GM21360 (cell line): Measurements from ENCODE around the gene UTP4.
A peak's percentile ranks its signal among the peaks of the same experiment; 100 is the strongest.

ENCODE experiments used
- ATAC-seq: cut with Tn5 transposase; IDR thresholded peaks from one replicate; pipeline ENCODE4 v1.9.1; 2021; ENCODE audit warnings: mild to moderate bottlenecking, moderate library complexity; ENCODE audit not compliant: unreplicated experiment

UTP4 gene

DNA sequence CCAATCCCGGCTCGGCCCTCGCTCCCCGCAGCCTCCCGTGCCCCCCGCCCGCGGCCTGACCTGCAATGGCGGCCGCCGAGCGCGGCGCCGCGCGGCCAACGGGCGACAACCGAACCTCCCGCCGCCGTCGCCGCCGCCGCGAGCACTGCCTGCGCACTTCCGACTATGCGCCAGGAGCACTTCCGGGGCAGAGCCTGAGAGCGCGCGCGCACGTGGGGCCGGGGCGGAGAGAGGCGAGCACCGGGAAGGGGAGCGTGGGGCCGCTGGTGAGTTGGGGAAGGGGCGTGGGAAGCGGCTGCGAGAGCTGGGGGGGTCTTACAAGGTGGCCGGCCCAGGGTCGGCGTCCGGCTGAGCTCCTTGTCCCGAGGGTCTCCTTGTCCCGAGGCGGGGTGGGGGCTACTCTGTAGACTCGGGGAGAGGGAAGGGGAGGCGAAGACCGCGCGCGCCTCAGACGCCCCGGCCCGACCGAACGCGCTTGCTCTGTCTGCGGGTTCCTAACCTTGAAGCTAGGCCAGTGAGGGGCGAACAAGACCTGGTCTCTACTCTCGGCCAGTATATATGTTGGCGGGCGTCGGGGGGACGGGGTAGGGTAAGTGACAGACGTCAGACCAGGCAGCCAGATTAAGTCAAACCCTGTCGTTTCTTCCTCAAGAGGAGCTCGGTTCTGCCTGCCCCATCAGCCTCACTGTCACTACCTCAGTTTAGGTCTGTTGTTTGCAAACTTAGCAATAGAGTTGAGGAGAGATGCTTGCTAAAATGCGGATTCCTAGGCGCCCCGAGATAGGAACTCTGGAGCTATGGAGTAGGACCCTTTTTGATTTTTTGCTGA is at the start of gene UTP4, which contains the start of gene CHTF8:
Gene UTP4 (plus strand): TSS at position 226 of the 829 bp plus-strand sequence. CDS start 811 bp downstream, outside the sequence.
Gene CHTF8 (minus strand): TSS at position 165 of the 829 bp plus-strand sequence. CDS start 11,130 bp downstream, outside the sequence.
- peak; percentile 85 for ATAC-seq

DNA sequence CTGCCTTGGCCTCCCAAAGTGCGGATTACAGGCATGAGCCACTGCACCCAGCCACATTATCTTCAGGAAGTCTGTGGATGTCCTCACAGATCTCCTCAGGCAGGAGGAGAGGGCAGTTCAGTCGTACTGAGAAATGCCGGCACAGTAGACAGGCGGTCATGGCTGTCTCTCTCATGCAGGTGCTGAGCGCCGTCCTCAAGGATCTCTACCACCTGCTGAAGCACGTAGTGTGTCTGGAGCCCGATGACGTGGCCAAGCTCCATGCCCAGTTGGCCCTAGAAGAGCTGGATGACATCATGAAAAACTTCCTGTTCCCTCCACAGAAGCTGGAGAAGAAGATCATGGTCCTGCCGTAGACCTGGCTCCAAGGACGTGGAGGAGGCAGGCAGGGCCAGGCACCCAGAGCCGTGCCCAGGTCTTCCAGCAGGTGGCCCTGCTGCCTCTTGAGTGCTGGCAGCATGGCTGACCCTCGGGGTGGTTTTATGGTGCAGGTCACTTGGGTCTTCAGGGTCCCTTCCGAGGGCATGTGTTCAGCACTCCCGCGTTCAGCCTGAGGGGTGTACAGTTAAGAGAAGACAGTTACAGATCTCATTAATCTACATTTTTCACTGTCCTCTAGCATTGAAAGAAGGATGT is 49.0 kb upstream of the UTP4 start:
- no peak for ATAC-seq

DNA sequence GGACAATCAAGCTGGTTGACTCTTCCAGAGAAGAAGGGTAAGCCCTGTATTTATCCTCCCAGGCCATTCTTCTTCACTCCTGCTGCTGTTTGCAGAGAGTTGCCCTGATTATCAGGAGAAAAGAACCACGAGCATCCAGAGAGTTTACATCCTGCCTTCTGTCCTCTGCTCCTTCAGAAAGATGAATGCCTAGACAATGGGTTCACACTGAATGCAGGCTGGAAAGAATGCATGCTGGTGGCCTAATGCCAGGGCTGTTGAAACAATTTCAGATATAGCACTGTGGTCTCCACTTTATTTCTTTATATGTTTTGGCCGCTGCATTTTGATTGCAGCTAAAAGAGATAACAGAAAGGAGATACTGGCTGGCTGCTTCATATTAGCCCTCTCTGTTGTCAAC is 48.2 kb upstream of the UTP4 start:
- no peak for ATAC-seq

DNA sequence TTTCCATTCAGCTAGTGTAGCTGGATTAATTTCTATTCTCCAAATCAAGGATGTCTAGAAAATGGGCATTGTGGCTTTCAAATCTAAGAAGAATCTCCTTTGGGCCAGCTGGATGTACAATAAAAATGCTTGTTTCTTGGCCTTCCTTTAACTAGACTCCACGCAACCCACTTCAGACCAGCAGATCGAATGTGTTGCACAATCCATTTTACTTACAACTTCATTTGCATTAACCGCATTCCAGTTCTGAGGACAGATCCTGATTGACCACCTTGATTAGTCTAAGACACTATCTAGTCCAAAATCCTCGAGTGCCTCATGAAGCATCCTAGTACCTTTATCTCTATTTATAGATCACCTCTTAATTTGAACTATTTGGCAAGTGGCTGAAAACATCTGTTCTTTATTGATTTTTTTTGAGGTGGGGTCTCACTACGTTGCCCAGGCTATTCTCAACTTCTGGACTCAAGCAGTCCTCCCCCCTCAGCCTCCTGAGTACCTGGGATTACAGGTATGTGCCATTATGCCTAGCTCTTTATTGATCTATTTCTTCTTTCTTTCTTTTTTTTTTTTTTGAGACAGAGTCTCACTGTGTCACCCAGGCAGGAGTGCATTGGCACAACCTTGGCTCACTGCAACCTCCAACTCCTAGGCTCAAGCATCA is 47.3 kb upstream of the UTP4 start:
- no peak for ATAC-seq

DNA sequence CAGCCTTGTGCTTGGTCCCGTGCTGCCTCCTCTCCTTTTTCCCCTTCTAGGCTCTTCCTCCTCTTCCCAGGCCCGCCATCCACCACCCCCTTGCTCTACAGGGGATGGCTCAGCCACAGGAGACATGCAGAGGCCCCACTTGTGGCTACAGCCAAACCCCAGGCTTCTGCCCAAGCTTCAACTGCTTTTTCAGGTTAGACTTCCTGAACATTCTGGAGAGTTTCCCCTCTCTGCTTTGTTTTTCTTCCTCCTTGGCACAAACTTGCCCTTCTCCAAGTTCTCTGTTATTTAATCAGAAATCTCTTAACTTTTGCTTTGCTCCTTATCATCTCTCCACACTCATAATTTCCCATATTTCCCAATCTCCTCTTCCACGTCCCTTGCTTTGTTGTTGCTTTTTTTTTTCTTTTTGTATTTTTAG is 45.3 kb upstream of the UTP4 start:
- ATAC-seq: no peak

DNA sequence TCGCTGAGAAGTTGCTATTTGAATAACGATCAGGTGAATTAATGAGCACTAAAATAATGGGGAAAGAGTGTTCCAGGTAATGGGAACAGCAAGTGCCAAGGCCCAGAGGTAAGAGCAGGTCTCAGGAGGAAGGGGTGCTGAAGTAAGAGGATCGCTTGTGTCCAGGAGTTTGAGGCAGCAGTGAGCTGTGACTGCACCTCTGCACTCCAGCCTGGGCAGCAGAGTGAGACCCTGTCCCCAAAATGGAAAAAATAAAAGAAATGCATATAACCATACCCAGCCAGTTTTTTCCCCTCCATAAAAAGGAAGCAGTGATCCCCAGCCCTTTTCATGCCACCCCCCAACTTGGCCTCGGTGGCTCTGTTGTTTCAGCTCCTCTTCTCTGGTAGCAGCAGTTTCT is 43.8 kb upstream of the UTP4 start:
- no peak for ATAC-seq

DNA sequence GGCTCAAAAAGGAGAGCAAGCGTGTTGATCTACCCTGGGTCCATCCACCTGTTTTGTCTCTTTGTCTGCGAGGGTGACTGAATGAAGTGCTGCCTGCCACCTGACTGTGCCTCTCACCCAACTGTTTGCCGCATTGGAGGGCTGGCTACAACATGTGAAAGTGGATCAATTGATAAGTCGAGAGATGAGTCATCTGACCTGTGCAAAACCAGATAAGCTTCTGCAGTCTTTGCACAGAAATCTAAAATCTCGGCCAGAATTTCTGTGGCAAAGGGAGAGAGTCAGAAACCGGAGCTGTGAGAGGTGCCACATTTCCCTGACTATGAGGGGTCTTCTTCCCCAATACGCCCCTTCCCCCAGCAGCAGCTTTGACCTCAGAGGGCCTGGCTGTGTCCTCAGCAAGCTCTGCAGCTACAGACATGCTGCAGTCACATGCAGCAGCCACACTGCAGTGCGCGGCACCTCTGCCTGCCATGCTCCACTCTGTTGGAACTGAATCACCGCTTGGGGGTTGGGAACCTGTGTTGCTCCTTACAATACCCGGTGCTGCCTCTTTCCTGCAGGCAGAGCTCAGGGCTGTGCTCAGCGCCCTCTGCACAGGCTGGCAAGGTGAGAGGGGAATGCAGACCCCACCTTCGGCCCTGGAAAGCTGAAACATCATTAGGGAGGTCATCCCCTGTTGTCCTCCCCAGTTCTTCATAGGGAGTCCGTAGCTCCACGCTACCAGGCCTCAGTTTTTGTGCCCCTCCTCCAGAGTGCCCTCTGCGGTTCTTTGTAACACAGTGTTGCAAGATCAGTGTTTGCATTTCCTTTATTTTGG is 43.1 kb upstream of the UTP4 start:
- no peak for ATAC-seq

DNA sequence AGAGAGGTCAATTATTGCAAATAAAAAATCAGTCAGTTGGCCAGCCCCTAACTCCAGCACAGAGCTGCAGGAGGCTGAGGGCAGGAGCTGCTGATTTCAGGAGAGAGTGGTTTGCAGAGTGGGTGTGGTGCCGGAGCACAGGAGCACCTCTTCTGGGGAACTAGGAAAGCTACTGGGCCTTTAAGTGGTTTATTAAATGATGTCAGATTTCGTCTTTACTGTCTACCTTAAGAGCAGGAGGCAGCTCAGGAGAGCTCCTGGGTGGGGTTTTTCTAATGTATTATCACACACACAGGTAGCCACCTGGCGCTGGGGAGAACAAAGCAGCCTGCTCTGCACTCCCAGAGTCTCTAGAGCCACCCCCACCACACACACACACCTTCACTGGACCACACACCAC is 38.5 kb upstream of the UTP4 start:
- ATAC-seq: no peak

DNA sequence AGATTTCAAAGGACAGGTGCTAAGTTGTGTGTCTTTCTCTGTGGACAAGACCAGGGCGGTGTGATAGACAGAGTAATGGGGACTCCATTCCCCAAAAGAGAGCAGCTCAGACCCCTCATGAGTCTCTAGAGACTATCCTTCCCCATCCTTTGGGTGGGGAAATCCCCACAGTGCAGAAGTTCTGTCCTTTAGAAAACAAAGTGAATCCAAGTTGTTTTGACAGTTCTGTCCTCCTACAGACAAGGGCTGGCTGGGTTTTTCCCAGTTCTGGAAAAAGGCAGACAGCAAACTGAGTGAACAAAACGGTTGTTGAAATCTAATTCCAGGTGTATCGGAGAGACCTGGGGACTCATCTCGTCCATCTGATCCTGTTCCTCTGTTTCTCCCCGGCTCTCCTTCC is 37.9 kb upstream of the UTP4 start:
- ATAC-seq: no peak

DNA sequence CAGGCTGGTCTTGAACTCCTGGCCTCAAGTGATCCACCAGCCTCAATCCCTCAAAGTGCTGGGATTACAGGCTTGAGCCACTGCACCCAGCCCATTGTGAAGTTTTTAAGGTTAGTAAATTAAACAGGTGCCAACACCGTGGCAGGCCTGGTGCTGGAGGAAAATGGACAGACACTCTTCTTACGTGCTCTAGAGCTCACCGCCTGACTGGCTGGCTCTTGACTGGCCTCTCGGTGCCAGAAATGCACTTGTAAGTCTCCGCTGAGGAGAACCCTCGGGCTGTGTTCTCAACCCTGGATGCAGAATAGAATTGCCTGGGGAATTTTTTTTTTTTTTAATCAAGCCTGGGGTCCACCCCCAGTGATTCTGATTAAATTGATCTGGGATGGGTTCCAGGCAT is 37.3 kb upstream of the UTP4 start:
- no peak for ATAC-seq

DNA sequence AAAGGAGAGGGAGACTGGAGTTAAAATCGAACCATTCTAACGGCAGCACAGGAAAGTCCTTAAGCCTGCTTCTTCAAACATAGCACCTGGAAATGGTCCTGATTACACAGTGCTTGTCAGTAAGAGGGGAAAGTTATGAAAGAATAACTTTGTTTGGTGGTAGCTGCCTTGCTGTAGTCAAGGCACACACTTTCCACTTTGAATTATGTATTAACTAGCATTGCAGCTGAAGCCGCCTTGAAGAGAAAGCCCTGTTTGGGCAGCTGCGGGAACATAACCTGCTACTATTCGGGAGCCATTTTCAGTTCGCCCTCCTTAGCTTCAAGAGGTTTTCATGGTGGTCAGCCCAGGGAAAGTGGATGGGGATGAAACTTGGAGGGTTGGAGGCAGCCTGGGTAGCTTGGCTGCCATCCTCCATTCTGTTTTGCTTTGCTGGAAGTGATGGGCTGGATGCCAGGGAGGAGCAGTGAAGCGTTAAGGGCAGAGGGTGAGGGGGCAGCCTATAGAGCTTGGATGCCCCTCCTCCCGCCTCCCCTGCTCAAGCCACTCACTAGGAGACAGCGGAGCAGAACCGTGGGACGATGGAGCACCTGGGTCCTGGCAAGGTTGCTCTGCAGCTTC is 32.3 kb upstream of the UTP4 start:
- ATAC-seq: no peak

DNA sequence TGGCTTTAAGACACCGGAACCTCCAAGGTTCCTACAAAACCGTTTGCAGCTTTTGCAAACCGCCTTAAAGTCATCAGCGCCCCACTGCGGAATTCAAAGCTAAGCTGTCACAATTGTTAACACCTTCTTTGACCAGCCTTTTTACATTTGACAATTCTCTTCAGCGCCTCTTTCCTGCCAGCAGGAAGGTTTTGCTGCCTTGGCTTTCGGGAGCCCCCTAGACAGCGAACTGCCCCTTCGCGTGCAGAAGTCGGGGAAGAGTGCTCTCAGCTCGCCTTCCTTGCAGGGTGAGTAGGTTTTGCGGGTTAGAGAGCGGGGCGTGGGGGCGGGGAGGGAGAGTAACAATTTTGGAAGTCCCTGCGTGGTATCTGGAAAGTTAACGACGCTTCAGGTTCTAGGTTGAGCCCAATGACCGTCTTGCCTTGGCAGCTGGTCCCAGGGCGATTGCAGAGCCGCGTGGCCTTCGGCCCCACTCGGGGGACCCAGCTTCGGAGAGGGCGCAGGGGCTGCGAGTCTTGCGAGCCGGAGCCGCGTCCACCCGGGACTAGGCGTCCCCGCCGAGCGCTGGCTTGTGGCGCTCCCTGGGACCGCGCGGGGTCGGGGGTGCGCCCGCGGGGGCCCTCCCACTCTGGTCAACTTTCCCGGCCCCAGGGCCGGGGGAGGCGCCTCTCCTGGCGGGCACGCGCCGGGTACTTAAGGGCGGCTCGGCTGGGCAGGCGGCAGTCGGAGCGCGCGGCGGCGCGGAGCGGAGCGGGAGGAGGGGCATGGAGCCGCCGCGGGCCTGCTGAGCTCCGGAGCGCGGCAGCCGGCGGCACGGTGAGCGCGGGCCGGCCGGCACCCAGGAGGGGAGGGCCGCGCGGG is 26.7 kb upstream of the UTP4 start, which contains the start of gene HAS3:
Gene HAS3 (plus strand): TSS at position 153 of the 861 bp plus-strand sequence. CDS start 3,743 bp downstream, outside the sequence.
- no peak for ATAC-seq

DNA sequence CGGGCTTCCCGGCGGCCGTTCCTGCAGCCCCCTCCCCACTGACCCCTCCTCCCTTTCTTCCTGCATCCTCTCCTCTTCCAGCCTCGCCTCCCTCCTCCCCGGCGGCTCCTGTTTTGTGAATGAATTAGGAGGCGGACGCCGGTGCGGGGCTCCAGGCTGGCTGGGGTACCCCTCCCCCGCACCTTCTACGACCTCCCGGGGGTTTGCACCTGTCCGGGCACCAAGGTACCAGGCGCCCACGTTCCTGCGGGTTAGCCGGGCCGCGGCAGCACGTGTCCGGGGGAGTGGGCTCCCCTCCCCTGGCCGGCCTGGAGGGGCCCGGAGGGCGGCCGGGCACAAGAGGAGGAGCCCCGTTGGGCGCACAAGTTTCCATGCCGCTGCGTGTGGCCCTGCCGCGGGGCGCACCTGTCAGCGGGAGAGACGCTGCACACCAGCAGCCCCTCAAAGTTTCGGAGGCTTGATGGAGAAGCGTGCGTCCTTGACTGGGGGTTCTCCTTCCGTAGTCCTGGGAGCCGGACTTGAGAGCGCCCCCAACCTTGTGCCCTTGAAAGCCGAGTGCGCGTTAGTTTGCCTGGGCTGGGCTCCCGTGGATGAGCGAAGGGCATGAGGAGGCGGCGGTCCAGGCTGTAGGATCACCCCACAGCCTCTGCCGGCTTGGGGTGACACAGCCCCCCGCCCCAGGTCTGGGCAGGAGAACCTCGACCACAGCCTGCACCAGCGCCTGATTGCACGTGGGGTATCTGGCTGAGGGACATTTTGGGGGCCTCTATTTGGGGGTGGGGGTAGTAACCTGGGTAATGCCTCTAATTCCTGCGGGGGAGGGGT is 25.7 kb upstream of the UTP4 start:
- ATAC-seq: no peak

DNA sequence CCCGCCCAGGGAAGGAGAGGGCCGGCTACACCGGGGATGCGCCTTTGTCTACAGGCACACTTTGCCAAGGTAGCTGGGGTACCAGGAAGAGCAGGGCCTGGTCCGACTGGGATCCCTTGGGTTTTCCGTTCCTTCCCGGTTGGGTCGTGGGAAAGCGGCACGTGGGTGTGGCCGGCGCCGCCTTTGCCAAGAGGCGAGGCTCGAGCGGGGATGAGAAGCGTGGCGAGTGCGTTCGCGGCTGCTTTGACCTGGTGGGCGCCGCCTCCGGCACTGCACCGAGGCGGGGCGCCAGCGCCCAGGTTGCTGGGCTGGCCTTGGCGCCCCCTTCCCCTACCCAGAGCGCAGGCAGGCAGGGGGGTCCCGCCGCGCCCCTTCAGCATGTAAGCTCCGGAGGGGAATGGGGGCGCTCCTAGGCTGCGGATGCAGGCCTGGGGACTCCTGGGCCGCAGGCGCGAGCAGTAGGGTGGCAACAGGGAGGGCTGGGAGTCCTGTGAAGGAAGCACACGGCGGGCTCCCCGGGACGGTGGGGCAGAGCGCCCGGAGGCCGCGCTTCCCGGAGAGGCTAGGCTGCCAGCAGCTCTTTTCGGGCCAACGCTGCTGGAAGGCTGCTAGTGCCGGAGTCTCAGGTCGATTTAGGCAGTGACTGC is 25.0 kb upstream of the UTP4 start:
- no peak for ATAC-seq

DNA sequence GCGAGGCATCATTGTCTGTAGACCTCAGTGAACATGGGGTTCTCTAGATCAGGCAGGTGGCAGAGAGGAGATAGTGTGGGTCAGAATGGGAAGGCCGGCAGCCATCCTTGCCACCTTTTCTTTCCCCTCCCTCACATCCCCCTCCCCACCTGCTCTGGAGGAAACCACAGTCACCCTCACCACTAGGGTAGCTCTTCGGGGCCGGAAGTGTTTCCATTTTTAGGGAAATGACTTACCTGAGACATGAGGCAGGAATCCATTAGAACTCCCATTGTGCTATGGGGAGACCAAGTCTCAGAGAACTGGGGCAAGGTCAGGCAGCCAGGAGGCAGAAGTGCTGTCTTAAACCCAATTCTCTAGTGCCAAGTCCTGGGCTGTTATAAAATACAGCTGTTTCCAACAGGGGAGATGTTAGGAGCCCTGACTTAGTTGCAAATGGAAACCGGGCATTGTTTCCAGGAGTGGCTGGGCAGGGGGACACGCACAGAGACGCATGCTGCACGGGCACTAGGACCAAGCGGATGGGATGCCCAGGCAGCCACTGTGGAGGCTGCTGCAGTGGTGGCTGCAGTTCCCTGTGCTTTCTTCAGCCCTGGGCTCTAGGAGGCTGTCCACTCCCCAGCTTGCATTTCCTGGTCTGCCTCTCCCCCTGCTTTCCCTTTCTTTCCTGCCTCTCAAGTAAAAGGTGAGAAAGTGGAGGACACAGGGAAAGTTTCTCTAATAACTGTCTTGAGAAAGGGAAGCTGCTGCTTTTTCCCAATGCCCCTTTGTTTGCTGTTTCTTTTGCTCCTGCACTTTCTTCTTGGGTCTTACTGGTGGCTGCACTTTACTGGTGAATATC is 24.2 kb upstream of the UTP4 start:
- ATAC-seq: no peak

DNA sequence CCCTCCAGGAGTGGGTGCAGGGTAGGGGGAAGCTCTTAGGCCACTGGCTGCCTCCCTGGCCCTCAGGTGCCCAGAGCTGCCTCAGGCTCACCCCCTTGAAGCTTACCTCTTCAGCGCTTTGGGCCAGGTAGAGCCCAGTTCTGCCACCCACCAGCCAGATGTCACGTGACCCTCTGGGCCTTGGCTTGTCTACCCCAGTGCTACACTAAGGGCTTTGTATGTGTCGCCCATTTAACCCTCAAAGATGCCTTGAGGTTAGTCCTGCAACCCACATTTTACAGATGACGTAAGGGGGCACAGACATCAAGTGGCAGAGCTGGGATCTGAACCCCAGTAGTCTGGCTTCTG is 23.6 kb upstream of the UTP4 start:
- no peak for ATAC-seq
